PFSK-1 (cell line): ENCODE data around the gene MRPL9.

Experiments
- FOXP2 ChIP-seq: optimal IDR thresholded peaks from 2 replicates; pipeline ENCODE3; 2011; ENCODE audit warnings: borderline replicate concordance, control low read depth, inconsistent platforms; ENCODE audit not compliant: insufficient read depth; ENCODE audit errors: extremely low read length, extremely low read depth
- POLR2AphosphoS5 ChIP-seq: IDR thresholded peaks from 2 replicates; pipeline ENCODE4 v1.6.1; 2012; ENCODE audit warnings: low read depth, mild to moderate bottlenecking, control low read depth, low read length, moderate library complexity
- SIN3A ChIP-seq: IDR thresholded peaks from 2 replicates; pipeline ENCODE4 v1.6.1; 2012; ENCODE audit warnings: mild to moderate bottlenecking, low read length, moderate library complexity, borderline replicate concordance; ENCODE audit not compliant: insufficient read depth
- TAF1 ChIP-seq: IDR thresholded peaks from 2 replicates; pipeline ENCODE4 v1.6.1; 2012; ENCODE audit warnings: low read length, control low read depth, borderline replicate concordance; ENCODE audit not compliant: insufficient read depth
- TF ChIP-seq, protein P1 (sequence below), 2 experiments: IDR thresholded peaks; 2 replicates each; pipeline versions ENCODE4 v1.6.1 to v1.8.0; 2011 to 2012; ENCODE audit warnings: low read depth in 2 of 2, low read length in 2 of 2, control low read depth in 1 of 2, inconsistent platforms in 1 of 2, mild to moderate bottlenecking in 1 of 2, moderate library complexity in 1 of 2; ENCODE audit not compliant: insufficient read depth in 1 of 2

The MRPL9 gene

DNA sequence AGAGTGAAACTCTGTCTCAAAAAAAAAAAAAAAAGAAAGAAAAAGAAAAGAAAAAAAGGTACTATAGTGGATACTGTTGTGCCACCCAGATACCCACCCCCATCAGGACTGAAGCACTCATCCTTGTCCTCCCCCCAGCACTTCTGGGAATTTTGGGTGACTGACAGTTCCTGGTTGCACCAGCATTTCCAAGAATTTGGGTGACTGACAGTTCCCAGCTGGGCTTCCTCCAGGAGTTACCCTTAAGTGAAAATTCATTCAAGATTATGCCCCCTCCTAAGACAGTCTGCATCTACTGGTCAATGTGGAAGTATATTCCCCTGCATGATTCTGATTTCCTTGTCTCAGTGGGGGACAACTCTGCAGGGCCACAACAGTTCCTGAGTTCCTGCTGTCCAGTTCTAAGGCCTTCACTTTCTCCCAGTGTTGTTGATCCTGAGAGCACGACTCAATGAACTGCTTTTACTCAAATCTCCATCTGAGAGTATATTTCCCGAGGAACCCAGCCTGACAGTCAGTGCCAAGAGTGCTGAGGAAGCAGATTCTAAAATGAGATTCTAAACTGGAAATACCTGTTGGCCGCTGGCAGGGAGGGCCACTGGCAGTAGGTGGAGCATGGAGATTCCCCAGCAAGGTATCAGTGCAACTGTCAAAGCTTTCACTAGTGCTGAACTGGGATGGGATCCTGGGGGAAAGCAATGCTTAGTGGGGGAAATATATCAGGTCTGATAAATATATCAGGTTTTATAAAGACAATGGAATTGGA, 23.5 kb downstream of the MRPL9 start:
- TF ChIP-seq FOXP2 (no peak), POLR2AphosphoS5 (no peak), SIN3A (no peak), TAF1 (no peak)
- TF ChIP-seq, protein P1, sequence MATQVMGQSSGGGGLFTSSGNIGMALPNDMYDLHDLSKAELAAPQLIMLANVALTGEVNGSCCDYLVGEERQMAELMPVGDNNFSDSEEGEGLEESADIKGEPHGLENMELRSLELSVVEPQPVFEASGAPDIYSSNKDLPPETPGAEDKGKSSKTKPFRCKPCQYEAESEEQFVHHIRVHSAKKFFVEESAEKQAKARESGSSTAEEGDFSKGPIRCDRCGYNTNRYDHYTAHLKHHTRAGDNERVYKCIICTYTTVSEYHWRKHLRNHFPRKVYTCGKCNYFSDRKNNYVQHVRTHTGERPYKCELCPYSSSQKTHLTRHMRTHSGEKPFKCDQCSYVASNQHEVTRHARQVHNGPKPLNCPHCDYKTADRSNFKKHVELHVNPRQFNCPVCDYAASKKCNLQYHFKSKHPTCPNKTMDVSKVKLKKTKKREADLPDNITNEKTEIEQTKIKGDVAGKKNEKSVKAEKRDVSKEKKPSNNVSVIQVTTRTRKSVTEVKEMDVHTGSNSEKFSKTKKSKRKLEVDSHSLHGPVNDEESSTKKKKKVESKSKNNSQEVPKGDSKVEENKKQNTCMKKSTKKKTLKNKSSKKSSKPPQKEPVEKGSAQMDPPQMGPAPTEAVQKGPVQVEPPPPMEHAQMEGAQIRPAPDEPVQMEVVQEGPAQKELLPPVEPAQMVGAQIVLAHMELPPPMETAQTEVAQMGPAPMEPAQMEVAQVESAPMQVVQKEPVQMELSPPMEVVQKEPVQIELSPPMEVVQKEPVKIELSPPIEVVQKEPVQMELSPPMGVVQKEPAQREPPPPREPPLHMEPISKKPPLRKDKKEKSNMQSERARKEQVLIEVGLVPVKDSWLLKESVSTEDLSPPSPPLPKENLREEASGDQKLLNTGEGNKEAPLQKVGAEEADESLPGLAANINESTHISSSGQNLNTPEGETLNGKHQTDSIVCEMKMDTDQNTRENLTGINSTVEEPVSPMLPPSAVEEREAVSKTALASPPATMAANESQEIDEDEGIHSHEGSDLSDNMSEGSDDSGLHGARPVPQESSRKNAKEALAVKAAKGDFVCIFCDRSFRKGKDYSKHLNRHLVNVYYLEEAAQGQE (IDR thresholded peaks at IDR 0.05; ENCODE audit: insufficient read depth in 1 of 2, low read depth in 2 of 2, low read length in 2 of 2), result no peak

DNA sequence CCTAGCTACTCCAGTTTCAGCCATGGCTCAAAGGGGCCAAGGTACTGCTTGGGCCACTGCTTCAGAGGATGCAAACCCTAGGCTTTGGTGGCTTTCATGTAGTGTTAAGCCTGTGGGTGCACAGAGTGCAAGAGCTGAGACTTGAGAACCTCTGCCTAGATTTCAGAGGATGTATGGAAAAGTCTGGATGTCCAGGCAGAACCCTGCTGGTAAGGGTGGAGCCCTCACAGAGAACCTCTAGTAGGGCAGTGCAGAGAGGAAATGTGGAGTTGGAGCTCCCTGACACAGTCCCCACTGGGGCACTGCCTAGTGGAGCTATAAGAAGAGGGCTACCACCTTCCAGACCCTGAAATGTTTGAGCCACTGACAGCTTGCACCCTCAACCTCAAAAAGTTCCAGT, 25.8 kb downstream of the MRPL9 start:
- no peak for TF ChIP-seq TAF1
- no peak for TF ChIP-seq POLR2AphosphoS5
- TF ChIP-seq, protein P1 (IDR thresholded peaks at IDR 0.05; ENCODE audit: insufficient read depth in 1 of 2, low read depth in 2 of 2, low read length in 2 of 2), result no peak
- no peak for TF ChIP-seq FOXP2
- no peak for TF ChIP-seq SIN3A

DNA sequence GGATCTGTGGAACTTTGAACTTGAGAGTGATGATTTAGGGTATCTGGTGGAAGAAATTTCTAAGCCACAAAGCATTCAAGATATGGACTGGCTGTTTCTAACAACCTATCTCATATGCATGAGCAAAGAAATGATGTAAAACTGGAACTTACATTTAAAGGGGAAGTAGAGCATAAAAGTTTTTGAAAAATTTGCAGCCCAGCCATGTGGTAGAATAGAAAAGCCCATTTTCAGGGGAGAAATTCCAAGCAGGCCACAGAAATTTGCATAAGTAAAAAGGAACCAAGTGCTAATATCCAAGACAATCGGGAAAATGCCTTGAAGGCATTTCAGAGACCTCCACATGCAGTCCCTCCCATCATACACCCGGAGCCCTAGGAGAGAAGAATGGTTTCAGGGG, 26.3 kb downstream of the MRPL9 start:
- TF ChIP-seq SIN3A (no peak), POLR2AphosphoS5 (no peak), FOXP2 (no peak), TAF1 (no peak)
- TF ChIP-seq, protein P1 (IDR thresholded peaks at IDR 0.05; ENCODE audit: insufficient read depth in 1 of 2, low read depth in 2 of 2, low read length in 2 of 2), result no peak

DNA sequence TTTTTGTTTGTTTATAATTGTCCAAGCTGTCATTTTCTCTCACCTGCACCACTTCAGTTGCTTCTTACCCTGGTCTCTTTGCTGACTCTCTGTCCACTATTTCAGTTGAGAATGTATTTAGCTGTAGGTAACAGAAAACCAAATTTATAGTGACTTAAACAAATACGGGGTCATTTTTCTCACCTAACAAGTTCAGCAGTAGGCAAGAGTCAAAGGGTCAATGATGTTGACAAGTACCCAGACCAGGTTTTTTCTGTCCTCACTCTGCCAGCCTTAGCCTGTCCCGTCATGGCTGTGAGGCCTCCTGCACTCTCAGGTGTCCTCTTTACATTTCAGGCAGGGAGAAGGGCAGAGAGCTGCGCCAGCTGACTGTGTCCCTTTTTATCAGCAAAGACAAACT, 30.2 kb downstream of the MRPL9 start:
- TF ChIP-seq, protein P1 (IDR thresholded peaks at IDR 0.05; ENCODE audit: insufficient read depth in 1 of 2, low read depth in 2 of 2, low read length in 2 of 2), result no peak
- TF ChIP-seq POLR2AphosphoS5 (no peak), SIN3A (no peak), FOXP2 (no peak), TAF1 (no peak)

DNA sequence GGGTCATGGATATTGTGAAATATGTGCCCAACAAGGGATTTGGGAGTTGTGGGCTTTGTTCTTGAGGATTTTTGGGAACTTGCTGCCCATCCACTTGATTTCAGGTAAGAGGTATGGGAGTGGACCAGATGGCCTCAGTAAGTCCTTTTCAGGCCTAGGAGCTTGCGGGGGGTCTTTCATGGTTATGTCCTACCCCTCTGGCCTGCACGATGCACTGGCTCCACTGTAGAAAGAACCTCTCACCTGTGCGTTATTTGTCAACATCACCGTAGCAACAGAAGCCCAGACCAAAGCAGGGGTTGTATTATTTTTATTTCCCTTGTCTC, 33.4 kb downstream of the MRPL9 start:
- no peak for TF ChIP-seq TAF1
- TF ChIP-seq FOXP2, result no peak
- no peak for TF ChIP-seq SIN3A
- TF ChIP-seq, protein P1 (IDR thresholded peaks at IDR 0.05; ENCODE audit: insufficient read depth in 1 of 2, low read depth in 2 of 2, low read length in 2 of 2), result no peak
- no peak for TF ChIP-seq POLR2AphosphoS5
